Thoracic aorta (tissue), 2 donors: Measurements from ENCODE around the gene HOXC9. TPM values are rescaled to one million over a fixed set of nuclear protein-coding genes. Genes with fewer than 3 reads are reported as not detected.

Experiments
- ATAC-seq: fragments of 150-250 bp; one replicate; pipeline ENCODE4 v1.8.0; 2017; ENCODE audit warnings: low read depth; ENCODE audit not compliant: insufficient number of reproducible peaks, low FRiP score
- DNase-seq: peaks from one replicate; pipeline ENCODE4 v3.0.0-alpha.2; 2020; ENCODE audit warnings: low spot score
- H3K27ac ChIP-seq, 2 donors: fragments of 200-600 bp; sonication (generic); 1 replicate in 1 of 2; 2 replicates in 1 of 2; pipeline ENCODE4 v1.5.1; 2016; ENCODE audit warnings: mild to moderate bottlenecking in 2 of 2, moderate library complexity in 2 of 2
- H3K27me3 ChIP-seq: fragments of 200-600 bp; sonication (generic); replicated peaks from 2 replicates; pipeline ENCODE4 v1.6.0; 2016; ENCODE audit warnings: mild to moderate bottlenecking; ENCODE audit not compliant: insufficient read depth
- H3K36me3 ChIP-seq: fragments of 200-600 bp; sonication (generic); one replicate; pipeline ENCODE4 v1.5.1; 2016
- H3K4me1 ChIP-seq, 2 donors: fragments of 200-600 bp; sonication (generic); 1 replicate in 1 of 2; 2 replicates in 1 of 2; pipeline versions ENCODE4 v1.5.1 to v1.6.0; 2016; ENCODE audit warnings: low read depth in 2 of 2, mild to moderate bottlenecking in 1 of 2; ENCODE audit not compliant: control insufficient read depth in 1 of 2
- H3K4me3 ChIP-seq: fragments of 200-600 bp; sonication (generic); 2 replicates; pipeline ENCODE4 v1.5.1; 2016; ENCODE audit warnings: mild to moderate bottlenecking
- H3K9me3 ChIP-seq: fragments of 200-600 bp; sonication (generic); 2 replicates; pipeline ENCODE4 v1.5.1; 2016
- CTCF ChIP-seq: fragments of 200-600 bp; sonication (generic); IDR thresholded peaks from one replicate; pipeline ENCODE4 v1.5.1; 2019; ENCODE audit warnings: antibody characterized with exemption
- total RNA-seq, 2 donors: library from RNA; depleted of rRNA; stranded (reverse); fragments of >200 nt; gene quantifications; one replicate each; pipeline versions ENCODE4 v1.1.0 to v1.2.3, GENCODE V29; 2016

HOXC9 gene
- total RNA-seq, 2 donors from 2014 or later: not detected

- H3K4me1 ChIP-seq: peaks cover 7 to 18% of the 10 kb centered on the region in 2 donors
- DNase-seq (no peak), ATAC-seq (no peak)
- peak overlapping the region in 1 of 2 donors; percentile 40 for H3K27ac ChIP-seq
- no peaks in the 10 kb centered on the region for H3K27me3 ChIP-seq
- H3K9me3 ChIP-seq: no peaks in the 10 kb centered on the region
- peak overlapping the region; percentile 75 for H3K4me3 ChIP-seq
- H3K36me3 ChIP-seq: no peaks in the 10 kb centered on the region
- no peak for TF ChIP-seq CTCF
Measured at GRCh38 chr12:54052438-54053002, 52.6 kb downstream of the HOXC9 start.

Other genes with a start within 250 kb of the HOXC9 start
- not detected for gene CISTR, start 248.2 kb upstream of the HOXC9 start, total RNA-seq
- gene HOXC13, start 61.3 kb upstream of the HOXC9 start, total RNA-seq: not detected
- gene HOXC12, start 45.3 kb upstream of the HOXC9 start, total RNA-seq: not detected
- gene HOXC11, start 27.0 kb upstream of the HOXC9 start, total RNA-seq: not detected
- not detected for gene HOTAIR, start 25.2 kb upstream of the HOXC9 start, total RNA-seq
- gene HOXC10, start 15.0 kb upstream of the HOXC9 start, total RNA-seq: not detected
- gene HOXC8, start 8.8 kb downstream of the HOXC9 start, total RNA-seq: not detected
- gene HOXC6, start 28.3 kb downstream of the HOXC9 start, total RNA-seq: not detected
- gene HOXC5, start 32.9 kb downstream of the HOXC9 start, total RNA-seq: 1 to 10 TPM in 1 of 2 donors, not detected in 1; 1.8 TPM
- 1 to 10 TPM in 1 of 2 donors, not detected in 1; 1.2 TPM for gene HOXC4, start 53.7 kb downstream of the HOXC9 start, total RNA-seq
- 10 to 100 TPM; 29.4 to 39.3 TPM for gene SMUG1, start 188.8 kb downstream of the HOXC9 start, total RNA-seq